Epithelial cell of proximal tubule (primary cell): Measurements from ENCODE around the gene DDN. TPM values are rescaled to one million over a fixed set of nuclear protein-coding genes. Genes with fewer than 3 reads are reported as not detected.

ENCODE experiments used
- DNase-seq: peaks from one replicate; pipeline ENCODE4 v3.0.0-alpha.2; 2011; ENCODE audit warnings: low read depth
- H3K4me3 ChIP-seq: 2 replicates; pipeline ENCODE4 v1.5.1; 2011; ENCODE audit warnings: low read depth, mild to moderate bottlenecking, low read length
- total RNA-seq: library from RNA; depleted of rRNA; stranded (reverse); fragments of >200 nt; gene quantifications from 2 replicates; pipeline ENCODE4 v1.2.3, GENCODE V29; 2015
- TF ChIP-seq, protein P1 (sequence below): conservative IDR thresholded peaks from 2 replicates; pipeline ENCODE4 v1.5.1; 2012; ENCODE audit warnings: low read depth, mild to moderate bottlenecking, low read length

DDN gene
- total RNA-seq, 1 donor from 2014 or later = 0.29 TPM

DNA sequence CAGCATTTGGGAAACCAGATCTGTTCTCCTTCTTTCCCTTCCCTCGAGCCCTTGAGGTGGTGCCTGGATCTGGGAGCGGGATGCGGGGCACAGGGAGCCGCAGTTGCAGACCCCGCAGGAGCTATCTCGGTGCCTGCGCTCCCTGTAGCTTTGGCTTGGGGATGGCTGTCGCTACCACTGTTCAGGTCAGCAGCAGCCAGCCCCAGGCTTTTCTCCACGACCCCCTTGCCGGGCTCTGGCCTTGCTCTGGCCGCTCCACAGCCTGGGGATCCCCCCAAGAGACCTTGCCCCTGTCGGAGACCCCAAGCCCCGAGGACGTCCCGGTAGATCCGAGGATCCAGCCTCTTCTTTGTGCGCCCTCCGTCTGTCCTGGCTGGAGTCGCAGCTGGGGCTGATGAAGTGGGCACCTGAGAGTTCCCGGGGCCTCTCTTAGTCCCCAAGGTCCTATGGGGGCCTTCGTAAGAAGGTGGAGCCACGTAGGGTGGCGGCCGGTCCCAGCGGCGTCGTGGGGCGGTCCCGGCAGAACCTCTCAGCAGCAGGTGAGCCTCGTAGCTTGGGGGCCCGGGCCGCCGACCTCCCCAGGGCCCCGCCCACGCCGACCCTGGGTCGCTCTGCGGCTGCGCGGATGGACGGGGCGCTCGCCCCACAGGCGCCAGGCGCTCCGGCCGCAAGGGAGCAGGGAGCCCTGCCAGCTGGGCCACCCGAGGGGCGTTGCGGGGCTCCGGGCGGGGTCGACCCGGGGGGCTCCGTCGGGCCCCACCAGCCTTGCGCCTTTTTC is 1.3 kb downstream of the DDN start:
- no peak for DNase-seq
- TF ChIP-seq, protein P1, sequence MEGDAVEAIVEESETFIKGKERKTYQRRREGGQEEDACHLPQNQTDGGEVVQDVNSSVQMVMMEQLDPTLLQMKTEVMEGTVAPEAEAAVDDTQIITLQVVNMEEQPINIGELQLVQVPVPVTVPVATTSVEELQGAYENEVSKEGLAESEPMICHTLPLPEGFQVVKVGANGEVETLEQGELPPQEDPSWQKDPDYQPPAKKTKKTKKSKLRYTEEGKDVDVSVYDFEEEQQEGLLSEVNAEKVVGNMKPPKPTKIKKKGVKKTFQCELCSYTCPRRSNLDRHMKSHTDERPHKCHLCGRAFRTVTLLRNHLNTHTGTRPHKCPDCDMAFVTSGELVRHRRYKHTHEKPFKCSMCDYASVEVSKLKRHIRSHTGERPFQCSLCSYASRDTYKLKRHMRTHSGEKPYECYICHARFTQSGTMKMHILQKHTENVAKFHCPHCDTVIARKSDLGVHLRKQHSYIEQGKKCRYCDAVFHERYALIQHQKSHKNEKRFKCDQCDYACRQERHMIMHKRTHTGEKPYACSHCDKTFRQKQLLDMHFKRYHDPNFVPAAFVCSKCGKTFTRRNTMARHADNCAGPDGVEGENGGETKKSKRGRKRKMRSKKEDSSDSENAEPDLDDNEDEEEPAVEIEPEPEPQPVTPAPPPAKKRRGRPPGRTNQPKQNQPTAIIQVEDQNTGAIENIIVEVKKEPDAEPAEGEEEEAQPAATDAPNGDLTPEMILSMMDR = no peak

DNA sequence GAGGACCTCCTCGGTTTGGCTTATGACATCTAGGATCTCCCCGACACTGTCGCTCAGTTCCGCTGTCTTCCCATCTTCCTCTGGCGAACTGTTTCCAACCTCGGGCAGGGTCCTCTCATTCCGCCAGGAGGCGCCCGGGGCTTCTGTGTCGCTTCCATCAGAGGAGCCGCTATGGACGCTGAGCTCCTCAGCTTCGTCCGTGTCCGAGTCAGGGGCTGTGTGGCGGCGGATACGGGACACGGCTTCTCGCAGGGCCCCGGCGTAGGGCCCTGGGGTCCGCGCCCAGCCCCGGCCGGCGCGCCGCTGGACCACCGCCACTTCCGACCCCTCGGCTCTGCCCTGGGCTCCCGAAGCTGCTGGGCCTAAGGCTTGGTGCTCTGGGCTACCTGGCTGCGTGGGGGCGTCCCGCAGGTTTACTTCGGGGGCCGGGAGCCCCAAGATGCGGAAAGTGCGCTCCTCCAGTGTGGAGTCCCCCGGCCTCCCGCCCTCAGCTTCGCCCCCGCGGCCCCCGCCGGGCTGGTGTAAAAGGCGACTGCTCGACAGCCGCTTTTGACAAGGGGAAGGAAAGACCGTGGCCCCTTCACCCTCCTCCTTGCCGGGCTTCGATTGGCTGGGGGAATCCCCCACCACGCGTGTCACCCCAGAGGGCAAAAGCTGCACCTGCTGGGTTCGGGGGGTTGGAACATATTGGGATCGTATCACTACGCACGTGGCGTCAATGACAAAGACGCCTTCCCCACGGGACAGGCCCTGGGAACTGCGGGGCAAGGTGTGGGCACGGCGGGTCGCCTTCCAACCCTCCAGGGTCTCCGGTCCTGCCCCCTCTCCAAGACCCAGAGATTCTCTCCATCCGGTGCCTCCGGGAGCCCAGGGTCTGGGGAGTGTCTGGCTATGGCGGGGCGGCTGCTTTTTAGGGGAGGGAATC is 2.1 kb downstream of the DDN start:
- DNase-seq = no peak
- TF ChIP-seq, protein P1 = peak; percentile 70
- peak overlapping the region; percentile 42 for H3K4me3 ChIP-seq

More for the DNA sequence above, 1.3 kb downstream of the DDN start:
- peak overlapping the region; percentile 37 for H3K4me3 ChIP-seq

DNA sequence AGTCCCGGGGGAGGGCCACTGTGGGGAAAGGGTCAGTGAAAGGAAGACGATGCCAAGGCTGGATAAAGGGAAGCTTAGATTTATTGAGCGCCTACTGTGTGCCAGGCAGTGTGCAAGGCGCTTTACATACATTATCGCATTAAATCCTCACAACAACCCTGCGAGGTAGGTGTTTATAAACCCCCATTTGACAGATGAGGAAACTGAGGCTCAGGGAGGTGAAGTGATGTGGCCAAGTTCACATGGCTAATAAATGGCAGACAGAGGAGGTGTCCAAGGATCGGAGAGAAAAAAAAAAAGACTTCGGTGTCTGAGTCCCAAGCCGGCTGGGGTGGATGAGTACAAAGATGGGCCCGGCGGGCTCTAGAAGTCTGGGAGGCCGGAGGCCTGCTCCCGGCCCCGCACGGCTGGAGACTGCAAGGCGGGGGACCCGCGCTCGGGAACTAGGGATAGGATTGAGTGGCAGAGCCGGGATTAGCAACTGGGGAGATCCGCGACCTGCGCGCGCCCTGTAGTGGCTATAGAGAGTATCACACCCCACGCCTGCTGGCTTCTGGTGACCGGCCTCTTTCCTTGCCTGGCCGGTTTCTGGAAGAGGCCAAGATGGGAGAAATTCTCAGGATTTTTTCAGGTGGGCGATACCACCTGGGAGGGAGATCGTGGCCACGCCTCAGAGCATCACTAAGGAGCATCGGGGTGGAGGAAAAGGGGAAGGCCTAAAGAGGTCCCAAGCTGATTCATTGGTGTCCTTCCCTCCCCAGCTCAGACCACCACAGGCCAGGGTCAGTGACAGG is 3.9 kb downstream of the DDN start:
- peak overlapping the region; percentile 21 for H3K4me3 ChIP-seq
- DNase-seq = peak; percentile 23
- TF ChIP-seq, protein P1 = peak; percentile 72

DNA sequence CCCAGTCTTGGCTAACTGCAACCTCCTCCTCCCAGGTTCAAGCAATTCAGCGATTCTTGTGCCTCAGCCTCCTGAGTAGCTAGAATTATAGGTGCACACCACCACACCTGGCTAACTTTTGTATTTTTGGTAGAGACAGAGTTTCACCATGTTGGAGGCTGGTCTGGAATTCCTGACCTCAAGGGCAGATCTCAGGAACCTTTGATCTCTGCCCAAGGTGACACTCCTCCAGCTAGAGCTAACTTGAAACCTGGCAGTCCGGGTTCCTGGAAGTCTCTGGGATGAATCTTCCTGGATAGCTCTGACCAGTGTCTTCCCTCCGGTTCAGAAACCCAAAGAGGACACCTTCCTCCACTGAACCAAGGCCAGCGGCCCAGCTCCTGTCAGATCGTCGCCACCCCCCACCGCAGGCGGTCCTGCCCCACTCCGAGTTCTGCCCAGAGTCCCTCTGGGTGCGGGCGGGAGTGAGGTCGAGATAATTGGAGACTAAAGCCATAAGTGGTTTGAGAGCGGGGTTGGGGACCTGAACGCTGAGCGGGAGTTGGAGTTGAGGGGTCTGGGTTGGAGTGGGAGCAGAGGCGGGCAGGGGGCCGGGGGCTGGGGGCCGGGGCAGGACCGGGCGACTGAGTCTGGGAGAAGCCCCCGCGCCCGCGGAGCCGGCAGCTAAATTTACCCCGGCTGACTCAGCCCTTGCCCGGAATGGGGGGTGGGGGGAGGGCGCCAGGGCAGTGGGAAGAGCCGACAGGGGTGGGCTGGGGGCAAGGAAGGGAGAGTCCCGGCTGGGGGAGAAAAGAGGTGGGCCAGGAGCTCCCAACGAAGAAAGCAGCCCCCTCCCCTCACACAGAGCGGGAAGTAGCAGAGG is 4.7 kb downstream of the DDN start:
- H3K4me3 ChIP-seq = no peak overlapping the region
- TF ChIP-seq, protein P1 = no peak
- DNase-seq = no peak

DNA sequence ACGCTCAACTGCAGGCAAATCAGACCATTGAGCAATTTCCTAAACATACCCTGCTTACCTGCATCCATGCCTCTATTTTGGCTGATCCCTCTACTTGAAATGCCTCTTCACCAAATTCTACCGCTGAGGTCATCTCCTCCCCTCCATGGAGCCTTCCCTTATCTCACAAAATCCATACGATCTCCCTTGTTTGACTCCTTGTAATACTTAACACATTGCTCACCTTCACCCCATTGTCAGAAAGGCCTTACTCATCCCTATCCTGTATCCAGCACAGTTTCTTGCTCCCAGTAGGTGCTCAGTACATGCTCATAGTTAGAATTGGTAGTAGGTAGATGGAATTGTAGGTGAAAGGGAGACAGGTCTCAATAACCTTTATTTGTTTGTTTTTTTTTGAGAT is 5.4 kb downstream of the DDN start:
- H3K4me3 ChIP-seq = no peak overlapping the region
- TF ChIP-seq, protein P1 = no peak
- no peak for DNase-seq
